Measurements from ENCODE around the gene PRKCH.
"Not testable (repeated sequence)": the region's sequence is repeated elsewhere in the genome, so short reads cannot be mapped to it uniquely, and the experiment has no call there.

The PRKCH gene

DNA sequence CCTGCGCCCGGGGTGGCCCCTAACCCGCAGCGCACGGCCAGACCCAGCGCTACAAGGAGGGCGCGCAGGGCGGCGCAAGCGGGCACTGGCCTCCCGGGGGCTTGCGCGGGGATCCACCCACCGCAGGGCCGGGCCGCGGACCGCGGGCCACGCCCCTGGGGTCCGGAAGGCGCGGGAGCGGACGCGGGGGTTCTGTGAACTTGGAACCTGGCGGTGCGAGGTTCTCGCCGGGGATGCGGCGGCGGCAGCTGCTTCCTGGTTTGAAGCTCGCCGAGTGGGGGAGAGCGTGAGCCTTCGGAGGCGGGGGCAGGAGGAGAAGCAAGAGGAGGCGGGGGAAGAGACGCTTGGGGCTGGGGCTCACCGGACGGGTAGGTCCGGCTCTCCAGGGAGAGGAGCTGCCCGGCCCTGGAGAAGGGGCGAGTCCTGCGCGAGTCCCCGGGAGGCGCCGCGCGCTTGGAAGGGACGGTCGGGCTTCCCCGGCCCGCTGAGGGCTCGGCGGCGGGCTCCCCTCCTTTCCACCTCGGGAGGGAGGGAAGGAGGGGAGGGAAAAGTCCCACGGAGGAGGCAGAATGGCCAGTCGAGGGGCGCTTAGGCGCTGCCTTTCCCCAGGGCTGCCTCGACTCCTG is at the start of gene PRKCH:
Gene PRKCH (plus strand): TSS at position 195 of the 626 bp plus-strand sequence. CDS start 523 bp downstream, outside the sequence.
- DNase-seq, result peak; percentile 50

DNA sequence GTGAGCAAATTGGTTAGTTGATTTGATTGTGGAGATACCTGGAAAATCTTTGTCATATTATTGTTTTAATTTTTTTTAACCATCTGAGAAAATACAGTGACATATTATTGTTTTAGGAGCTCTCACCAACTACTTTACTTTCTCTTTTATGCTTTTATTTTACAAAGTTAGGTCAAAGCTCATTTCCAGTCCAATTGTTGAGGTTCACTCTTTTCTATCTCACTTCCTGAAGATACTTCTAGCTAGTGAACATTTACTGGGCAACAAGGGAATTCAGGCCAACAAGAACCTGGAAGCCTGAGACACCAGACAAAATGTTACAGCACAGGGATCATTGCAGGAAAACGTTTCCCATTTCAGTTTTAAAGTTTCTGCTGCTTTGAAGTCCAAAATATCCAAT is 44.1 kb upstream of the PRKCH start:
- DNase-seq, result no peak

DNA sequence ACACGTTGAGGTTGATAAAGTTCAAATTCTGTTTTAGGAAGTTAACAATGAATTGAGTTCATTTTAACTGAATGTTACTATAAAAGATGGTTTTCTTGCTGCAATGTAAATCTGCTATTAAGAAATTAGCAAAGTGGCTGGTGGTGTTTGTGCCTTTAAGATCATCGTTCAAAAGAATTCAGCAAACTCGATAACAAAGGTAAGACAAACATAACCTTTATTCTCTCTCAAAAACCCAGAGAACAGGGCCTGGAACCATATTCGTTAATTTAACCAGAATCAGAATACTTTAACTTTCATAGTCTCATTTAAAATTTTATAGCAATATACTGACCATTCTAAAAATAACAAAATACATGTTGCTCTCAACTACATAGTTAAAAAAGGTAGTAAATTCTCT is 43.6 kb upstream of the PRKCH start:
- DNase-seq, result no peak

DNA sequence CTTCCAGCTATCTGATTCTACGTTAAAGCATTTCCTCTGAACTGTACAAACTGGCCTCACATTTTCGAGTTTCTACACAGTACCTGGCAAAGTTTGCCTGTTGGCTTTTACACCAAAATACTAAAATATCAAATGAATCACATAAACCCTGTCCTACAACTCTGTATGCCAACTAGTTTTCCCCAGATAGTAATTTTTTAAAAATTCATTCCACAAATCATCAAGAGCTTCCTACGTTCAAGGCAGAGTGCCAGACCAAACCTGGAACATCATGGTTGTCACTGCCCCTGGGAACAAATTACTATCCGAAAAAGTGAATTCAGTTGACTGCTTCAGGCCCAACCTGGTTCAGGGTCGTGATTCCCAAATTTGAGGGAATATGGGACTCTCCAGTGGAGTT is 42.3 kb upstream of the PRKCH start:
- no peak for DNase-seq

DNA sequence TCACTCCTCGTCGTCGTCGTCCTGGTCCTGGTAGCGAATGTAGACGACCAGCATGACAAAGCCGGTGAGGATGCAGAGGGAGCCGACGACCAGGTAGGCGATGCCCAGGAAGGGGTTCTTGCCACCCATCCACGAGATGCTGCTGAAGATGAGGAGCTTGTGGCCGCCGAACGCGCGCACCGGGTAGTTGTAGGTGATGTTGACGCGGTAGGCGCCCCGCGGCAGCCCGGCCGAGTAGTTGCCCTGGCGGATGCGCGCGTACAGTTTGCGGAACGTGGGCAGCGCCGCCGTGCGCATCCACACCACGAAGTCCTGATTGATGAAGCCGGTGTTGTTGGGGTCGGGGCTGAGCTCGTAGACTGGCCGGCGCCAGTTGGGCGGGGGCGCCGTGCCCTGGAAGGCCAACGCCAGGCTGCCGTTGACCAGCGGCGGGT is 41.3 kb upstream of the PRKCH start:
- DNase-seq, result no peak

DNA sequence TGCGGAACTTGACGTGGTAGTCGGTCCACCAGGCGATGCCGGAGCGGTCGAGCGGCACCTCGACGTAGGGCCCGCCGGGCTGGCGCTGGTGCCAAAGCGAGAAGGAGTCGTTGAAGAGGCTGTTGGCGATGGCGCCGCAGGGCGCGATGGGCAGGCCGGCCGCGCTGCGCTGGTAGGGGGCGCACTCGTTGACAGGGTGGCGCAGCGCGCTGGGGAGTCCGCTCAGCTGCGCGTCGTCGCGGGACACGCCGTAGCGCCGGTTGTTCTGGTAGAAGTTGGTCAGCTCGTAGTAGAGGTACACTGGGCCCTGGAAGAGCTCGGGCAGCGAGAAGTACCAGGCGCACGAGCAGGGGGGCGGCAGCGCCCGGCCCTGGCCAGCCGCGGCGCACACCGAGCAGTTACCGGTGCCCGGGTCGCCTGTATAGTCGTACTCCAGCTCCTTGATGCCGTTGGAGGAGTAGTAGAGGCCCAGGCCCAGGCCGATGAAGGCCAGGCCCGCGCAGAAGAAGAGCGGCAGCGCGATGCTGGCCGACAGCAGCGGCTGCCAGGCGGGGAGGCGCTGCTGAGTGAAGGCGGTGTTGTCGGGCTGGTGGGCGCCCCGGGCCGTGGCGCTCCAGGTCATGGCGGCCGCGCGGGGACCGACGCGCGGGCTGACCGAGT is 40.7 kb upstream of the PRKCH start:
- no peak for DNase-seq

DNA sequence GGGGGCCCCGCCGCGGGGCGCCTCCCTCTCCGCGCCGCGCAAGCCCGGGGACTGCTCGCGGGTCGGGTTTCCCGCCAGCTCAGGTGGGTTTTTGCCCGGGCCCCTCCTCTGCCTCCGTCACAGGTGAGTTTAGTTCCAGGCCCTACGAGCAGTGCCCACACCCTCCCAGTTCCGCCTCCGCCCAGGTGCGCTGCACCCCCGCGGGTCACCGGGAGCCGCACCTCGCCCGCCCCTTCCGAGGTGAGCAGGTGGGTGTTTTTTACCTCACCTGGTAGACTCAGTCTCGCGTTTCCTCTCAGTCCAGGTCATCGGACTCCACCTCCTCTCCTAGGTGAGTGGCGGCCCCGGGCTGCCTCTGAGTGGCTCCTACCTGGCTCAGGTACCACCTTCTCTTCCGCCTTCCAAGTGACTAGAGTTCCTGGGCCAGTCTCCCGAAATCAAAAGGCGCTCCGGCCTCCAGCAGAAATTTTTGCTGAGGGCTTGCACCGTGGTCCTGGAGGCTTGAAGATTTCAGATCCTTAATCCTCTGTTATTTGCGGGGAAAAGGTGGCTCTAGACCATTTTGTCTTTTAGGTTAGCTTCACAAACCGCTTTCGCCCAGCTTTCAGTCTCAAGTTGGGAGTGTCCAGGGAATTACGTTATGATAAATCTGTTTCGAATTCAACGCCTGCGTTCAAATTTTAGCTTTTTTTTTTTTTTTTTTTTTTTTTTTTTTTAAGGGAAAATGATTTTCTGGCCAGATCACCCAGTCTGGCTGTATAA is 40.0 kb upstream of the PRKCH start, which contains the start of gene TMEM30B:
Gene TMEM30B (minus strand): TSS at position 153 of the 762 bp plus-strand sequence. CDS start 191 bp downstream, outside the sequence.
- no peak for DNase-seq

DNA sequence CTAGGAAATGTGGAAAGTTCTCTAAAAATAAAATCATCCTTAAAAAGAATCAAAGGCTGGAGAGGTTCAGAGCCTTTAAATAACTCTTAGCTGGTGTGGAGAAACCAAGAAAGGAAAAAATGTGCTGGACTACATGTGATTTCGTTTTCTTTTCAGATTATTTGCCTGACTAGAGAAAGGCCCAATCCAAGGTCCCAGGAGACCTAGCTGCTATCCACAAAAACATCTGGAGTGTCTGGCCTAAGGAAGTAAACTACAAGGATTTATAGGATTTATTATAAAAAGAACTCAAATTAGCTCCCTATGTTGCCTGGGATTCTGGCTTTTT is 39.5 kb upstream of the PRKCH start:
- DNase-seq, result no peak

DNA sequence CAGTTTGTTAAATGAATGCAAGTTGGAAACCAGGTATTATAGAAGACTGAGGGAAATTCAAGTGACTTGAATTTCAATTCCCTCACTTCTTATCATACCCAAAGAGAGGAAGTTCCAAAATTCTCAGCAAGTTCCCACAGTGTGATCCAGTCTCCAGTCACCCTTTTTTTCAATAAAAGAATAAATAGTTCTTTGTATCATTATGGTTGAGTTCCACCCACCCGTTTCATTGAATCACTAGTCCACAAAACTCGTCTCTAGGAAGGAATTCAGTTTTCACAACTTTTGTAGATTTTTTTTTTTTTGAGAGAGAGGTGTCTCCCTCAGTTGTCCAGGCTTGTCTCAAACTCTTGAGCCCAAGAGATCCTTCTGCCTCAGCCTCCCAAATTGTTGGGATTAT is 38.6 kb upstream of the PRKCH start:
- no peak for DNase-seq

DNA sequence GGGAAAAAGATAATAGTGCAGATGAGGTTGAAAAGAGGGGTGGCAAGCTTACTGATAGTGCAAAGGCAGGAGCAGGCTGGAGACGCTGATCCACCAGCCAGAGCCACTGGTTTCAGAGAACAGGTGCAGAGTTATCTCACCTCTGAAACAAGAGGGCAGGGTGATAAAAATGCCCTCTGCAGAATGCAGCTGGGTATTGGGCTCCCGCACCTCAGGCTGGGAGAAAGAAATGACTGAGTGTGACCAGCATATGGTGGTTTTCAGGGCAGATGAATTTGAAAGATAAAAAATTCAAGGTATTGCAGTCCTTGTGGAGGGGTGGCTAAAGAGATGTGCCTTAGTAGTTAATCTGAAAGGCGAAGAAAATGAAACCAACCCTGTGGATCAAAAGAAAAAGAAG is 37.4 kb upstream of the PRKCH start:
- no peak for DNase-seq

DNA sequence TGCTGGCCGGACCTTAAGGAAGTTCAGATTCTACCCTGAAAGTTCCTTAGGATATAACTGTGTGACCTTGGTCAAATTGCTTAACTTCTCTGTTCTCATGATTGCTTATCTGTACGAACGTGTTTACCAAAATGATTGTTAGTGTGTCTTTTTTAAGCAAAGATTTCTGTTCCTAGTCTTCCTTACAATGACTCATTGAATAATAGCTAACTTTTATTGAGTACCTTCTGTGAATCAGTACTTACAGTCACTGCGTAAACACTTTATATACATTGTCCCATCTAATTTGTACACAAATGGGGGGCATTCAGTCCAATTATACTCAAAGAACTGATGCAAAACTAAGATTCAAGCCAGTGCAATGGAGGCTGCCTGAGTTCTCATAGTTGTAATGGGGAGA is 36.0 kb upstream of the PRKCH start:
- DNase-seq, result no peak

DNA sequence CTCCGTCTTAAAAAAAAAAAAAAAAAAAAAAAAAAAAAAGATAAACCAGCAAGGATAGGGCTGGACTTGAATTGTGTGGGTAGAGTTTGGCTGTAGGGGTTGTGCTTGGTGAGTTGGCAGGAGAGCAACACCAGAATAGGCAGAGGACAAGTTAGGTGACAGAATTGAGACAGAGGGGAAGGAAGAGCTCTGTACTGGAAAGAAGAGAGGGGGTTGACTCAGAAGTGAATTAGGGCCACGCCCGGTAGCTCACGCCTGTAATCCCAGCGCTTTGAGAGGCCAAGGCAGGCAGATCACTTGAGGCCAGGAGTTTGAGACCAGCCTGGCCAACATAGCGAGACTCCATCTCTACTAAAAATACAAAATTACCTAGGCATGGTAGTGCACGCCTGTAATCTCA is 34.2 kb upstream of the PRKCH start:
- DNase-seq, result no peak

DNA sequence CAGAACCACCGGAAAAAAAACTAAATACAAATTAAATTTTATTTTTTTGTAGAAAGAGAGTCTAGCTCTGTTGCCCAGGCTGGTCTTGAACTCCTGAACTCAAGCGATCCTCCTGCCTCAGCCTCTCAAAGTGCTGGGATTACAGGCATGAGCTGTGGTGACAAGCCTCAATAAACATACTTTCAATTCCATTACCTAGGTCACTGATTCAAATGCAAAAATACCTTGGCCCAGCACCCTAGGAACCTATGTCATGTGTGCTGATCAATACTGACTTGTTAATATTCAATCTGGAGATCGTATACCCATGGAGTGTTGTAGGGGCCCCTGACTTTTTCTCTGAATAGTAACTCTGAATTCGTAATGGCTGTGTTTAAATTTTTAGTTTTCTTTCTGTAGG is 33.2 kb upstream of the PRKCH start:
- no peak for DNase-seq

DNA sequence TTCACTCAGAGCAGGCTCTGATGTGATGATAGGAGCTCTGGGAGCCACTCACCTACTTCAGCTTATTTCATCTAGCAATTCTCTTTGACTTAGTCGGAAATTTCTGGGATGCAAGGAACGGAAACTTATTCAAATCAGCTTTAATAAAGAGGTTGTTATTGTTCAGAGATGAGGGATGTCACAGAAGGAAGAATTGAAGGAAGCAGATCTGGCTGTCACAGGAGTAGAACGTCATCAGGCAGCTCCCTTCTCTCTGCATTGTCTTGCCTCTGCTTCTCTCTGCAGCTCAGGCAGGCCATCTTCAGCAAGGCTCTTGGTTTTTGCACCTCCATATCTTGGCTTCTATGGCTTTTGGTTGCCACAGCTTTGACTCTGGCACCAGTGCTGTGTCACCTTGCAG is 32.7 kb upstream of the PRKCH start:
- DNase-seq, result no peak

DNA sequence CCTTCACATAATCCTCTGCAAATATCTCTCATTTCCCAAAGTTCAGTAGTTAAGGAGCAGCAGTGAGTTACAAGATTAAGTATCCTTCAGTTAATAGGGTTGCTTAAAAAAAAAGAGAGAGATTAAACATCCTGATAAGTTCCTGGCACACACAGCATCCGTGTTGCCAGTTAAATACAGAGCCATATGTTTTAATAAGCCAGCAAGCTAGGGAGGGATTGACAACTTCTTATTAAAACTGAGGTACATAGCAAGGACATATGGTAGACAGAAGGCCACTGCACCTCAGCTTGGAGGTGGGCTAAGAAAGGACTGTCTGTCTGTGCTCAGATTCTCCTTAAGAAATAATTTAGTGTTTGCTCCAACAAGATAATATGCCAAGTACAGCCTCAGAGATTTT is 30.7 kb upstream of the PRKCH start:
- no peak for DNase-seq

DNA sequence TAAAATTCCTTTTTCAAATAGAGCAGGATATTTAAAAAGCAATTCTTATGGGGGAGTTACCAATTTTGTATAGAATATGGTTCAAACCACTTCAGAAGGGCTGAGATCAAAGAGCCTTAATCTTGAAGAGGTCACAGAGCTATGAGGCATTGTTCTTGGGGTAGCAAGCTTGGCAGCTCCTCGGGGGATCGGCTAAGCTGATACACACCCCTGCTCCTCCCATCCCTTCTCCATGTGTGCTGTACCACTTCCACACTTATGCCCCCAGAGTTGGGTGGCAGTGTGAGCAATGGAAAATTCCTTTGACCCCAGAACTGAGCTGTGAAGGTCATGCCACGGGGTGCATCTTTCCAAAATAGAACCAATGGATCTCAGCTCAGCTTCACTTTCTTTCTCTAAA is 25.2 kb upstream of the PRKCH start:
- DNase-seq, result no peak

DNA sequence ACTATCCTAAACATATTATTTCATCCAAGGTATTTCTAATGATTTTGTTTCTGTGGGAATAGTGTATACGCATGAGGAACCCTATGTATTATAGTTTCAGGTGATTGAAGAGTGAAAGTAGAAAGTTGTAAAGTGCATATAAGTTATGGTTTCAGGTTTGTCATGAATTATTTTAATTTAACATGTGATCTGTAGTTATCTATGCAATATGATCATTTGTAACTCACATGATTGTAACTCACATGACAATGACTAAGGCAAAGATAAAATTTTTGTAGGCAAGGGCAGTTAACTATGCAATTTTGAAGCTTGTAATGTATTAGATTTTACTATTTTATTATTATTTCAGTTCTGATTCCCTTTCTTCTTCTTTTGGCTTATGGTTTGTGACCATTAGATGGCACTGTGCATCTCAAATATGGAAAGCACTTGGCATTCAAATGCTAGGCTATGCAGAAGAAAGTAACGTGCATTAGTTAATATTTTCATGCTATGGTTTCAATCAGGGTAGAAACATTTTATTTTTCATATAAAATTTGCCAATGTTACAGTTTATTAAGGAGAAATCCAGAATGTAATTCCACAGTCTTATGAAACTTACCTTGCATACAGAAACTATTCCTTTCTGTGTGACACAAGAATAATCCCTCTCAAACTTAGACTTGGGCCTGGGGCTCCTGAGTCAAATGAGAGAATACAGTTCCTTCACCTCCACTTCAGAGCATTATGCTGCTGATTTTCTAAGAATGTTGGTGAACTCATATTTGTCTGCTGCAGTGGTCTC is 24.5 kb upstream of the PRKCH start:
- peak; percentile 8 for DNase-seq

DNA sequence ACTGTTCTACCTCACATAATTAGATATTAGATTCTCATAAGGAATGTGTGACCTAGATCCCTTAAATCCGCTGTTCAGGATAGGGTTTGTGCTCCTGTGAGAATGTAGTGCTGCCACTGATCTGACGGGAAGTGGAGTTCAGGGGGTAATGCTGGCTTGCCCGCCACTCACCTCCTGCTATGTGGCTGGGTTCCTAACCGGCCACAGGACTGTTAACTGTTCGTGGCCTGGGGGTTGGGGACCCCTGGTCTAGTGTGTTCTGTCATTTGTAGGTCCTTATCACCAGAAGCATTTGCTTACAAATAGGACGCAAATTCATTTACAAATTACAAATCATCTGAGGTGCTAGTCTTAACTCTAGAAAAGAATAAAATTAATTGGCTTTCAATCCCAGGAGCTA is 23.8 kb upstream of the PRKCH start:
- DNase-seq, result no peak

DNA sequence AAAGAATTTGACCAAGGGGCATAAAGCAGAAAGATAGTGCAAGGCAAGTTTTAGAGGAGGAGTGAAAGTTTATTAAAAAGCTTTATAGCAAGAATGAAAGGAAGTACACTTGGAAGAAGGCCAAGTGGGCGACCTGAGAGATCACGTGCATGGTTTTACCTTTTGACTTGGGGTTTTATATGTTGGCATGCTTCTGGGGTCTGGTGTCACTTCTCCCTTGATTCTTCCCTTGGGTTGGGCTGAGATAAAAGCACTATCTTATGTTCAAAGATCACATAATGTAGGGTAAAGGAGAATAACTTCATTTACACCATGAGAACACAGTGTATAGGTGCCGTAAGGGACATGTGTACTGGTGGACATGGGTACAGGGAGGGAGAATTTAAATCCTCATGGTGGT is 22.6 kb upstream of the PRKCH start:
- no peak for DNase-seq

DNA sequence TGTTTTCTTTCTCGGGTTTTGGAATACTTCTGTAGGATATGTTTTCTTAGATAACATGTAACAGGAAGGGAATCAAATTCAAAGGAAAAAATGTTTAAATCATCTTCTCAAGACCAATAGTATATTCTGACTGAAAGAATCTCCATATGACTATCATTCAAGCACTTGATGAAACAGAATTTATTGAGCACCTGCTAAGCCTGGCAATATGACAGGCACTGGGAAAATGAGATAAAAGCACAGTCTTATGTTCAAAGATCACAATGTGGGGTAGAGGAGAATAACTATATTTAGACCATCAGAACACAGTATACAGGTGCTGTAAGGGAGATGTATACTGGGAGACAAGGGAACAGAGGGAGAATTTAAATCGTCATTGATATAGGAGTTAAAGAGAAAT is 21.2 kb upstream of the PRKCH start:
- no peak for DNase-seq

DNA sequence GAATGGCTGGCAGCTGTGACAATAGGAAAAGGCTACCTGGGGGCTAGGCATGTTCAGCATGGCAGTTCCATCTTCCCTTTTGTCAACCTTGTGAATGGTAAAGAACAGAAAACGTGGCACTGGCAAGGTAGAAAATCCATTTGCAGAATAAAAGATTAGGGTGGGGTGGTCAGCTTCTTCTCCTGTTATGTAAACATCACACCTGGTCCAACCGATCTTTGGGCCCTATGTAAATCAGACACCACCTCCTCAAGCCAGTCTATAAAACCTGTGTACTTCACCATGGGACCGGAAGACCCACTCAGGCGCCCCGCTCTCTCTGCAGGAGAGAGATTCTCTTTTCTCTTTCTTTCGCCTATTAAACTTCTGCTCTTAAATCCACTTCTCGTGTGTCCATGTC is 20.6 kb upstream of the PRKCH start:
- no peak for DNase-seq

DNA sequence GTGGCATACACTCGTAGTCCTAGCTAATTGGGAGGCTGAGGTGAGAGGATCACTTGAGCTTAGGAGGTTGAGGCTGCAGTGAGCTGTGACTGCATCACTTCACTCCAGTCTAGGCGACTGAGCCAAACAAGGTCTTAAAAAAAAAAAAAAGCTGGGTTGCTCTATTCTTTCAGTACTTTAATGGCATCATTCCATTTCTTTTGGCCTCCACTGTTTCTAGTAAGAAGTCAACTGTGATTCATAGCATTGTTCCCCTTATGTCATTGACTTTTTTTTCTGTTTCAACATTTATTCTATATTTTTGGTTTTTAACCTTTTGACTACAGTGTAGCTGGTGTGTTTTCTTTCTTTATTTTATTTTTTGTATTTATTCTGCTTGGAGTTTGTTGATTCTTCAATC is 16.7 kb upstream of the PRKCH start:
- DNase-seq, result no peak

DNA sequence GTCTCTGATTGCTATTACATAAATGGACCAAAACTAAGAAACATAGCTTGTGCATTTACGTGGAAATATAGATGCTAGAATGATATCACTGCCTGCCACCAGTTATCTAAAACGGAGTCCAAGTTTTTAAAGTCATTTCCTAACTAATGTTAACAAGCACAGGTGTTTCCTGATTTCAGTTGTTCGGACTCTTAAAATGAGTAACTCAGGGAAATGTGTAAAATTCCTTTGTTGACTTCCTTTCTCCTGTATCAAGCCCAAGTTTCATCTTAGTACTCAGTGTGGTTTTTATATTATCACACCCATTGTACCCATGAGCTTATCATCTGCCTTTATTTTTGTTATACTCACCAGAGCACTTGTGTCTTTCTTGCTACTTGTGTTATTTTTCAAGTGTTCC is 13.2 kb upstream of the PRKCH start:
- DNase-seq, result peak; percentile 43

DNA sequence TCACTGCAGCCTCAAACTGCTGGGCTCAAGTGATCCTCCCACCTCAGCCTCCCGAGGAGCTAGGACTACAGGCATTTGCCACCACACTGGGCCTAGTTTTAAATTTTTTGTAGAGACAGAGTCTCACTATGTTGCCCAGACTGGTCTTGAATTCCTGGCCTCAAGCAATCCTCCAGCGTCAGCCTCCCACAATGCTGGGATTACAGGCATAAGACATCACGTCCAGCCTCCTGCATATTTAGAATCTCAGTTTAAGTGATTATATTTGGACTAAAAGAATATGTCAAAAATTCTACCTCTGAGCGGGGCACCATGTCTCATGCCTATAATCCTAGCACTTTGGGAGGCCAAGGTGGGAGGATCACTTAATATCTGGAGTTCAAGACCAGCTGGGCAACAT is 12.7 kb upstream of the PRKCH start:
- not testable (repeated sequence) for DNase-seq
